HTR-8/SVneo (cell line): ENCODE measurements around the gene REM2.
"Not testable (repeated sequence)": the region's sequence is repeated elsewhere in the genome, so short reads cannot be mapped to it uniquely, and the experiment has no call there.

Experiments
- DNase-seq: peaks from one replicate; pipeline ENCODE4 v3.0.0; 2011; ENCODE audit warnings: low spot score, mixed read lengths; ENCODE audit not compliant: insufficient read length
- FAIRE-seq: peaks from 2 replicates; lab custom pipeline; 2011; peaks lifted over from hg19 to GRCh38; lab: Jason Lieb, UNC

Gene REM2

GRCh38 chr14:22847661-22848341 is 35.2 kb upstream of the REM2 start:
- DNase-seq (no peak), FAIRE-seq (no peak)

- DNase-seq (no peak), FAIRE-seq (no peak)
Measured at GRCh38 chr14:22848351-22849164, 34.5 kb upstream of the REM2 start.

DNA sequence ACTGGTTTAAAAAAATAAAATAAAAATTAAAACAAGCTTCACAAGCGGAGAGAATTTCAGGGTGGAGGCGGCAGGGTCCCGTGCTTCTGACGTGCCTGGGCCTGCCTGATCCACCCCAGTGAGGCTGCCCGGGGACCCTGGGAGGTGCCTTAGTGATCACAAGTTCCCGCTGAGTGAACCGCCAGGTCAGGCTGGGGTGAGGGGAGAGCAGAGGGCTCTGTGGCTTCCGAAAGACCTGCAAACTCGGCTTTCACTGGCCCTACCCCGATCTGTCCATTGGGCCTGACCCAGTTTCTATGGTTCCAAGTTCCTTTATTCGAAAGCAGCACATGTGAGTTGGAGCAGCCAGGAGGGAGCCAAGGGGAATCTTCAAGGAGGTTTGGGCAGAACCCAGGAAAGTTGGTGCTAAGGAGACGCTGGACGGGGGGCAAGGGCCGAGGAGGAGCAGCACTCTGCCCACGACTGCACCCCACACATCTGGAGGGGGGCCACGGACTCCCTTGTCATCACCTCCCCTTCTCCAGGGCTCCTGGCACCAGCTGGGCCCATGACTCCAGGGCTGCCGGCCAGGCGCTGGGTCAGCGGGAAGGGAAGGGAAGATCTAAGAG is 33.7 kb upstream of the REM2 start:
- DNase-seq = no peak

GRCh38 chr14:22850944-22851764 is 31.9 kb upstream of the REM2 start:
- no peak for DNase-seq
- FAIRE-seq = no peak

More for the DNA sequence above, 33.7 kb upstream of the REM2 start:
- no peak for FAIRE-seq

GRCh38 chr14:22852178-22852577 is 30.8 kb upstream of the REM2 start:
- not testable (repeated sequence) for DNase-seq, FAIRE-seq

DNA sequence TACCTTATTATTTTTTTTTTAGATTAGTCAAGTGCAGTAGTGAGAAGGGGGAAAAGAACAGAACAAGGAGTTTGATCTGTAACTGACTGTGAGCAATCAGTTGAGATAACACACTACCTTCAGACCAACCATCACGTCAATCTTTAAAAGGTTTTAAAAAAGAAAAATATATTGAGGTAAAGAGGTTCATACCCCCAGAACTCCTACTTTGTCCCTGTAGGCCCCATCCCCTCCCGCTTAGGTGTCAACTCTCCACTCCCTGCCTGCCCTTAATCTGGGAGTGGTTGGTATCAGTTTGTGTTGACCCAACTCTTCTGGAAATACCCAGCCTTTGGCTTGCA is 30.5 kb upstream of the REM2 start:
- FAIRE-seq = no peak

GRCh38 chr14:22852940-22853767 is 29.9 kb upstream of the REM2 start:
- no peak for FAIRE-seq
- peak; percentile 56 for DNase-seq

More for the DNA sequence above, 30.5 kb upstream of the REM2 start:
- DNase-seq = no peak

DNA sequence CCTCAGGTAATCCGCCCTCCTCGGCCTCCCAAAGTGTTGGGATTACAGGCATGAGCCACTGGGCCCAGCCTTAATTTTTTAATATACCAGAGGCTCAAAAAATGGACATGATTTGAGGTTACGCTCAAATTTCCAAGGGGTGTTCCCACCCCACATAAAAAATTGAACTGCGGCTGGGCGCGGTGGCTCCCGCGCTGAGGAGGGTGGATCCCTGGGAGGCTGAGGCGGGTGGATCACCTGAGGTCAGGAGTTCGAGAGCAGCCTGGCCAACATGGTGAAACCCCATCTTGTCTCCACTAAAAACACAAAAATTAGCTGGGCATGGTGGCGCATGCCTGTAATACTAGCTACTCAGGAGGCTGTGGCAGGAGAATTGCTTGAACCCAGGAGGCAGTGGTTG is 28.7 kb upstream of the REM2 start:
- DNase-seq, FAIRE-seq: not testable (repeated sequence)

GRCh38 chr14:22854963-22855724 is 27.9 kb upstream of the REM2 start:
- FAIRE-seq = no peak
- DNase-seq = no peak

- DNase-seq = no peak
- no peak for FAIRE-seq
Measured at GRCh38 chr14:22856428-22856827, 26.6 kb upstream of the REM2 start.

DNA sequence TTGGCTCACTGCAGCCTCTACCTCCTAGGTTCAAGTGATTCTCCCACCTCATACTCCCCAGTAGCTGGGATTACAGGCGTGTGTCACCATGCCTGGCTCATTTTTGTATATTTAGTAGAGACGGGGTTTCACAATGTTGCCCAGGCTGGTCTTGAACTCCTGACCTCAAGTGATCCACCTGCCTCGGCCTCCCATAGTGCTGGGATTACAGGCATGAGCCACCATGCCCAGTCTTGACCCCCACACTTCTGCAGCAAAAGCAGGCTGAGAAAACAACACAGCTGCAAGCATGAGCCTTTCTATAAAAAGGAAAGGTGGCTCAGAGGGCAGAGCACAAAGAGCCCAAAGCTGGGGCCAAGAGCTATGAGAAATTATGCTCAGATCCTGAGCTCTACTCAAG is 22.6 kb upstream of the REM2 start:
- not testable (repeated sequence) for FAIRE-seq, DNase-seq

DNA sequence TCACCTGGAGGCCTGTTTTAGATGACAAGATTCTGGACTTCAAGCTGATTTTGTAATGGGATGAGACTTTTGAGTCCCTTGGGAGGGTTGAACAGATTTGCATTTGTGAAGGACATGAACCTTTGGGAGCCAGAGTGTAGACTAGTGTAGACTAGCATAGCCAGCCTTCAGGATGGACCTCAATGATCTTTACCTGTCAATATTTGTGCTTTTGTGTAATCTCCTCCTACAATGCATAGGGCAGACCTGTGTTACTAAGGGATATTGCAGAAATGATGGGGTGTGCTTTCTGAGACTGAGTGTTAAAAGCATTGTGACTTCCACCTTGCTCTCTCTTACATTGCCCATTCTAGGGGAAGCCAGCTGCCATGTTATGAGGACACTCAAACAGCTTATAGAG is 21.4 kb upstream of the REM2 start:
- FAIRE-seq (no peak), DNase-seq (no peak)

GRCh38 chr14:22864979-22865378 is 18.0 kb upstream of the REM2 start:
- DNase-seq (no peak), FAIRE-seq (no peak)

DNA sequence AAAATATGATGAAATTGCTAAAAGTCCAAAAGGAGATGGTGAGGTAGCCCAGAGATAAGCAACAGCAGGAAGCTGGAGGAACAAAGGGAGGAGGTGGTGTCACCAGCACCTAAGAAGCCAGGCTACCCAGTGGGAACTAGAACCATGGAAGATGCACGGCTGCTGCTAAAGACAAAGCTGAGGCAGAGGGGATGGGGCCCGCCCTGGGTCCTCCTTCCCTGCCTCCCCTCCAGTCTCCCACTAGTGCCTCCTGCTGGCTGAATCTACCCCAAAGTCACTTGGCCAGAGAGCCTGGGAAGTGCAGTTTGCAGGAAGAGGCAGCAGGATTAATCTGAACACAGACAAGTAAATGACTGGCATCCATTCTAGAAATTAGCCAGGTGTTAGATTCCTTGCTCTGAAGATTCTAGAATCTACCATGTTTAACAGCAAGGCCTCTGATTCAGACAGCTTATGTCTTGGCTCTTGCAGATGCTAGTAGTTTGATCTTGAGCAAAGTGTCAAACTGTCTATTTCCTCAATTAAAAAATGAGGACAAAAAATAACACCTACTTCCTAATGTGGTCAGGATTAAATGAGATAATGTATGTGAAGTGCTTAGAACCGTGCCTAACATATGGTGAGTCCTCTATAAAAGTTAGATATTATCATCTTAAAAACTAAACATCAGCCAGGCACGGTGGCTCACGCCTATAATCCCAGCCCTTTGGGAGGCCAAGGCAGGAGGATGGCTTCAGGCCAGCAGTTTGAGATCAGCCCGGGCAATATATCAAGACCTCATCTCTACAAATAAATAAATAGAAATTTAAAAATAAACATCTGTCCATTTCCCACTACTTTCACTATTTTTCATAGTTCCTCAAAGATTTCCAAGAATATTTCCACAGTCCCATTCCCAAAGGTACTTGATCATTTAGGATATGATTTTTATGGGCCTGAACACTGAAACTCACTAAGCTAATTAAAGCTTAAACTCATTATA is 17.3 kb upstream of the REM2 start:
- no peak for FAIRE-seq
- no peak for DNase-seq

DNA sequence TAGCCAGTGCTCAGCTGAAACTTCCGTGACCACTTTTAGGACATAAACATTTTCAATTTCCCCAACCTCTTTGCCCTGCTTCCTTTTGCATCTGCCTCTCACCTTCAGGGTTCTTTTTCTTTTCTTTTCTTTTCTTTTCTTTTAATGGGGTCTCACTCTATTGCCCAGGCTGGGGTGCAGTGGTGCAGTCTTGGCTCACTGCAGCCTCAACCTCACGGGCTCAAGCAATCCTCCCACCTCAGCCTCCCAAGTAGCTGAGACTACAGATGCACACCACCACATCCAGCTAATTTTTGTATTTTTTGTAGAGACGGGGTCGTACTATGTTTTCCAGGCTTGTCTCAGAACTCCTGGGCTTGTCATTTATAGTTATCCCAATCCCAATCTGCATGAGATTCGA is 16.1 kb upstream of the REM2 start:
- FAIRE-seq (no peak), DNase-seq (no peak)

- DNase-seq (peak; percentile 13), FAIRE-seq (no peak)
Measured at GRCh38 chr14:22870811-22871223, 12.2 kb upstream of the REM2 start.

DNA sequence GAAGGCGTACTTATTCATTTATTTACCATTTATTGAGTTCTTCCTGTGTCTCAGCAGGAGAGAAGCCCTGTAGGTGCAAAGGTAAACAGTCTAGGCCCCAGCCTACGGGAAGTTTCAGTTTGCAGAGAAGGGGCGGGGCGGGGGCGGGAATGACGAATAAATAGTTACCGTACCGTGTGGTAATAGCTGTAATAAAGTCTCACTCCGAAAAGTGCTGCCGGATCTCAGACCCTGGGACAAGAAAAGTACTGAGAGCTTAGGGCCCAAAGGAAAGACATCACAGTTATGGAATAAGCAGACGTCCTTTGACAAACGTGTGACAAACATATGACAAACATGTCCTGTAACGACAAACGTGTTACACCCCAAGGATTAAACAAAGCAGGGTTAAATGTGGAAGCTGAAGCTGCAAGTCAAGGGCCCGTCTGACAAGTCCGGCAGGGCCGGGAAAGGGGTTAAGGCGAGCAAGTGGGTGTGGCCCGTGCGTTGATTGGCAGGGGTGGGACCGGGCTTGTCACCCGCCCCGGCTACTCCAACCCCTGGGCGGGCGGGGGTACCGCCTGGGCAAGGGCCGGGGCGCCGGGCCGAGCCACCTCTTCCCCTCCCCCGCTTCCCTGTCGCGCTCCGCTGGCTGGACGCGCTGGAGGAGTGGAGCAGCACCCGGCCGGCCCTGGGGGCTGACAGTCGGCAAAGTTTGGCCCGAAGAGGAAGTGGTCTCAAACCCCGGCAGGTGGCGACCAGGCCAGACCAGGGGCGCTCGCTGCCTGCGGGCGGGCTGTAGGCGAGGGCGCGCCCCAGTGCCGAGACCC is 11.6 kb upstream of the REM2 start, which contains the start of gene LRP10:
TSS of gene LRP10 (plus strand) at position 517 of the 809 bp plus-strand sequence. CDS start 564 bp downstream, outside the sequence.
- FAIRE-seq (no peak), DNase-seq (peak; percentile 69)
